OCI-LY3 (cell line): Measurements from ENCODE around the gene CDC42EP1.

Experiments
- H2AFZ ChIP-seq: fragments of 200-600, 300-600 bp; shearing (Covaris generic); 2 replicates; pipeline ENCODE4 v1.6.0; 2014; ENCODE audit warnings: antibody characterized with exemption, low read depth, low read length
- H3K27ac ChIP-seq: fragments of 200-600, 300-600 bp; sonication (generic); 2 replicates; pipeline ENCODE4 v1.5.1; 2014; ENCODE audit warnings: mild to moderate bottlenecking, low read length, moderate library complexity, mixed read lengths
- H3K27me3 ChIP-seq: fragments of 200-600, 300-600 bp; sonication (generic); 2 replicates; pipeline ENCODE4 v1.6.1; 2014; ENCODE audit warnings: low read depth, low read length, mixed read lengths
- H3K36me3 ChIP-seq: fragments of 200-600, 300-600 bp; sonication (generic); replicated peaks from 2 replicates; pipeline ENCODE3; 2014; ENCODE audit warnings: low read depth, low read length, mixed read lengths
- H3K4me1 ChIP-seq: fragments of 300-600, 200-600 bp; sonication (generic); 2 replicates; pipeline ENCODE4 v1.6.1; 2014; ENCODE audit warnings: low read length, mixed read lengths
- H3K4me2 ChIP-seq: fragments of 200-600, 300-600 bp; sonication (generic); 2 replicates; pipeline ENCODE4 v1.6.1; 2014; ENCODE audit warnings: low read length, mixed read lengths
- H3K4me3 ChIP-seq: fragments of 300-600, 200-600 bp; sonication (generic); 2 replicates; pipeline ENCODE4 v1.5.1; 2014; ENCODE audit warnings: antibody characterized with exemption, mild to moderate bottlenecking, low read length, moderate library complexity
- H3K79me2 ChIP-seq: fragments of 300-600, 200-600 bp; shearing (Covaris generic); 2 replicates; pipeline ENCODE4 v1.6.1; 2014; ENCODE audit warnings: mild to moderate bottlenecking, low read length, mixed read lengths
- H3K9ac ChIP-seq: fragments of 300-600, 200-600 bp; shearing (Covaris generic); 2 replicates; pipeline ENCODE4 v1.6.0; 2014; ENCODE audit warnings: mild to moderate bottlenecking, low read length, moderate library complexity
- H3K9me3 ChIP-seq: fragments of 200-600, 300-600 bp; shearing (Covaris generic); 2 replicates; pipeline ENCODE4 v1.6.1; 2014; ENCODE audit warnings: low read length, mixed read lengths; ENCODE audit not compliant: insufficient read depth
- H4K20me1 ChIP-seq: fragments of 200-600, 300-600 bp; sonication (generic); 2 replicates; pipeline ENCODE4 v1.6.1; 2016; ENCODE audit warnings: low read length, mixed read lengths; ENCODE audit not compliant: insufficient read depth
- EZH2phosphoT487 ChIP-seq: fragments of 200-600 bp; shearing (Covaris generic); IDR thresholded peaks from 2 replicates; pipeline ENCODE4 v1.6.1; 2018; ENCODE audit warnings: antibody characterized with exemption, mixed run types, low read depth
- TF ChIP-seq, protein P1 (sequence below): fragments of 200-600, 300-600 bp; sonication (generic); IDR thresholded peaks from 2 replicates; pipeline ENCODE4 v1.5.1; 2014; ENCODE audit warnings: antibody characterized with exemption, low read length, low read depth

The CDC42EP1 gene

DNA sequence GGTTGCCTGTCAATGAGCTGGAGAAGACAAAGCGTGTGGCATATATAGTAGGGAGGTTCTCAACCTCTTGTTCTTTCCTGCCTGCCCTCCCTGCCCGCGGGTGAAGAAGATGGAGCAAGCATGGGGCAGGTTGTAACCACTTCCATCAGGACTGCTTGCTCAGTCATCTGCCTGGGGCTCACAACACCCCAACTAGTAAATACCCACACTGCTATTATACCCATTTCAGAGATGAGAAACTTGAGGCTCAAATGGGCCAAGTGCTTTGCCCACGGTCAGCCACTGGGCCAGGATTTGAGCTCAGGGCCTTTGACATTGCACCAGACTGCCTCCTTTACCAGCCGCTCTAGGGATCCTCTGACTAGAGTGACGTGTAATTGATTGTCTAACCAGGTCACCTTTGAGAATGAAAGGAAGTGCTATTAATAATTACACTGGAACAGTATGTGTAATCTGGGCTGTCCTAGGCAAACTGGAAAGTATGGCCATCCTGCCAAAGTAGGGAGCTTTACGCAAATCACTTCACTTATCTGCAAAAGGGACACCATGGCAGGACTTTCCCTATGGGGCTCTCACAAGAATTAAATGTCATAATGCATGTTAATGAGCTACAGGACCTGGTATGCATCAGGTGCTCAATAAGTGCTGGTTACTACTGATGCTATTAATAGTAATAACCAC is 2.8 kb upstream of the CDC42EP1 start:
- Histone ChIP-seq H2AFZ (no peak overlapping the region), H3K4me1 (no peaks in the 10 kb centered on the region), H3K4me3 (no peak overlapping the region), H3K9me3 (no peaks in the 10 kb centered on the region), H3K9ac (no peak overlapping the region), H3K4me2 (no peak overlapping the region), H3K27ac (no peak overlapping the region), H3K27me3 (peaks cover 34% of the 10 kb centered on the region), H3K36me3 (no peaks in the 10 kb centered on the region), H3K79me2 (no peaks in the 10 kb centered on the region), H4K20me1 (no peaks in the 10 kb centered on the region)
- TF ChIP-seq, protein P1, sequence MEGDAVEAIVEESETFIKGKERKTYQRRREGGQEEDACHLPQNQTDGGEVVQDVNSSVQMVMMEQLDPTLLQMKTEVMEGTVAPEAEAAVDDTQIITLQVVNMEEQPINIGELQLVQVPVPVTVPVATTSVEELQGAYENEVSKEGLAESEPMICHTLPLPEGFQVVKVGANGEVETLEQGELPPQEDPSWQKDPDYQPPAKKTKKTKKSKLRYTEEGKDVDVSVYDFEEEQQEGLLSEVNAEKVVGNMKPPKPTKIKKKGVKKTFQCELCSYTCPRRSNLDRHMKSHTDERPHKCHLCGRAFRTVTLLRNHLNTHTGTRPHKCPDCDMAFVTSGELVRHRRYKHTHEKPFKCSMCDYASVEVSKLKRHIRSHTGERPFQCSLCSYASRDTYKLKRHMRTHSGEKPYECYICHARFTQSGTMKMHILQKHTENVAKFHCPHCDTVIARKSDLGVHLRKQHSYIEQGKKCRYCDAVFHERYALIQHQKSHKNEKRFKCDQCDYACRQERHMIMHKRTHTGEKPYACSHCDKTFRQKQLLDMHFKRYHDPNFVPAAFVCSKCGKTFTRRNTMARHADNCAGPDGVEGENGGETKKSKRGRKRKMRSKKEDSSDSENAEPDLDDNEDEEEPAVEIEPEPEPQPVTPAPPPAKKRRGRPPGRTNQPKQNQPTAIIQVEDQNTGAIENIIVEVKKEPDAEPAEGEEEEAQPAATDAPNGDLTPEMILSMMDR, result no peak
- no peak for TF ChIP-seq EZH2phosphoT487

DNA sequence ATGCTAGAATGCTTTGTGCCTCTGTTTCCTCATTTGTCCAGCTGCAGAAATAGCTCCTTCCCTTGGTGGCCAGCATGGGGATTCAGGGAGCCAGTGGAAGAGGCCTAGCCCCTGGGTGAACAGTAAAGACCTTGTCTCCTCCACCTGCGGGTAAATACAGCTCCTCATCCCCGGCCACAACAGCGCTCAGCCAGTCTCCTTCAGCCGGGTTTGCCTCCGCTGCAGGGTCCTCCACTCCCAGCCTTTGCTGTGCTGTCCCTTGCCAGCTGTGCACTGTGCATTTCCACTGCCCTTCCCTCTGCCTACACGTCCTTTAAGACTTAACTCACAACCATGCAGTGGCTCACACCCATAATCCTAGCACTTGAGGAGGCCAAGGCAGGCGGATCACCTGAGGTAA is 1.5 kb upstream of the CDC42EP1 start:
- H3K9ac ChIP-seq, result no peak overlapping the region
- no peaks in the 10 kb centered on the region for H3K79me2 ChIP-seq
- H3K4me2 ChIP-seq, result no peak overlapping the region
- TF ChIP-seq, protein P1, result no peak
- TF ChIP-seq EZH2phosphoT487, result no peak
- no peaks in the 10 kb centered on the region for H3K9me3 ChIP-seq
- H3K4me3 ChIP-seq, result no peak overlapping the region
- peaks cover 26% of the 10 kb centered on the region for H3K27me3 ChIP-seq
- H3K36me3 ChIP-seq, result no peaks in the 10 kb centered on the region
- H3K27ac ChIP-seq, result no peak overlapping the region
- H3K4me1 ChIP-seq, result no peaks in the 10 kb centered on the region
- no peak overlapping the region for H2AFZ ChIP-seq
- no peaks in the 10 kb centered on the region for H4K20me1 ChIP-seq

DNA sequence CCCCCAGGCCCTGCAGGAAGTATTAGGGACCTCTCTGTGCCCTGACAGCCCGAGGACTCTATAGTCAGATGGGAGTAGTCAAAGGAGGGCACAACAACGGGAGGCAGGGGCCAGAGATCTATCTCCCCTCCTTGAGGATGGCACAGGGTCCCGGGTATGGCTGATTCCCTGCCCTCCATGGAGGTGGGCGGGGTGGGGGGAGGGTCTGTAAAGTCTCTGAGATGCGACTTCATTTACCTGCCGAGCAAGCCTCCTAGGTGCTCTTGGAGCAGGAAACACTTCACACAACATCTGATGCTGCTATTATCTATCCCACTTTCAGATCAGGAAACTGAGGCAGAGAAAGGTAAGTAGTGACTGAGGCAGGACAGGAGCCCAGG is 769 bp upstream of the CDC42EP1 start:
- Histone ChIP-seq H3K27ac (no peak overlapping the region), H3K4me1 (no peaks in the 10 kb centered on the region), H3K9me3 (no peaks in the 10 kb centered on the region), H2AFZ (no peak overlapping the region), H3K36me3 (no peaks in the 10 kb centered on the region), H3K27me3 (peaks cover 30% of the 10 kb centered on the region), H3K79me2 (no peaks in the 10 kb centered on the region), H3K4me2 (no peak overlapping the region), H3K4me3 (no peak overlapping the region), H3K9ac (no peak overlapping the region), H4K20me1 (no peaks in the 10 kb centered on the region)
- TF ChIP-seq, protein P1, result no peak
- no peak for TF ChIP-seq EZH2phosphoT487

DNA sequence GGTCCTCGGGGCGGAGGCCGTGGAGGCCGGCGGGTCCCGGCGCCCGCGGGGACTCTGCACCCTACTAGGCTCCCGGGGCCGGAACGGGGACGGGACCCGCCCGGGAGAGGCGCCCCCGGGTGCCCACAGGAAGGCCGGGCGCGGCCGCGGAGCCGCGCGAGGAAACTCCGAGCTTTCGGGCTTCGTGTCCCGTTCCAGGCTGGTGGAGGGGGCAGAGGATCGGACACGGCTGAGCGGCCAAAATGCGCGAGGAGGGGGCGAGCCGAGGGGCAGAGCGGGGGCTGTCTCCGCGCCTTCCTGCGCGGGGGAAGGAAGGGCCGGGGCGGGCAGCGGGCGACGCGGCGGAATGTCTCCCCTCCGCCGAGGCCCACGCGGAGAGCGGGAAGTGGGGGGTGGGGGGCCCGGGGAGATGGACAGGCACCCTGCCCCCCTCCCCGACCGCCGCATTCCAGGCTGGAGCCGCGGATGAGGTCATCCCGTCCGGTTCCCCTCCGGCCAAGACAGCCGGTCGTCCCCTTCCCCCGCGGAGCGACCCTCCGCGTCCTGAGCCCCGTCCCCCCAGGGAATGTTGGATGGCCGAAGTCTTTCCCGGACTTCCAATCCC is 430 bp downstream of the CDC42EP1 start:
- Histone ChIP-seq H3K27ac (no peak overlapping the region), H3K4me1 (no peaks in the 10 kb centered on the region), H3K4me3 (no peak overlapping the region)

More for the DNA sequence above, 430 bp downstream of the CDC42EP1 start:
- Histone ChIP-seq H3K79me2 (no peaks in the 10 kb centered on the region), H3K4me2 (no peak overlapping the region), H3K9me3 (no peaks in the 10 kb centered on the region), H2AFZ (no peak overlapping the region), H3K27me3 (peaks cover 27% of the 10 kb centered on the region), H4K20me1 (no peaks in the 10 kb centered on the region), H3K36me3 (no peaks in the 10 kb centered on the region), H3K9ac (no peak overlapping the region)
- TF ChIP-seq EZH2phosphoT487, result no peak
- TF ChIP-seq, protein P1, result no peak
